ENCODE measurements around the gene KCNA5.

DNA sequence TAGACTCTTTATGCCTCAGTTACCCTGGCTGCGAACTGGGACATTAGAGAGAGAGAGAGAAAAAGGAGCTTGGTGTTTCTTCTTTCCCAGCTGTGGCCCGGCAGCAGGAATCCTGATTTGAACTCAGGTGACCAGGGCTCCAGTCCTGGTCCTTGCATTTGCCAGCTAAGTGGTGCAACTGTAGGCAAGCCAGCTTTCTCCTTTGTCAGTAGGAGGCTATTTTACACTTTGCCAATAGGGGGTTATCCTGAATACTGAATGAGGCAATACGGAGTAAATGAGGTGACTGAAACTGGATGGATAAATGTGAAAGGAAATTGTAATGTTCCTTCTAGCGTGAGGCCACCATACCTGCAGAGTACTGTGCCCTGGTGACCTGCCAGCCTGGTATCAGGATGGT lies 27.8 kb downstream of the KCNA5 start:
- TF ChIP-seq, protein P1, sequence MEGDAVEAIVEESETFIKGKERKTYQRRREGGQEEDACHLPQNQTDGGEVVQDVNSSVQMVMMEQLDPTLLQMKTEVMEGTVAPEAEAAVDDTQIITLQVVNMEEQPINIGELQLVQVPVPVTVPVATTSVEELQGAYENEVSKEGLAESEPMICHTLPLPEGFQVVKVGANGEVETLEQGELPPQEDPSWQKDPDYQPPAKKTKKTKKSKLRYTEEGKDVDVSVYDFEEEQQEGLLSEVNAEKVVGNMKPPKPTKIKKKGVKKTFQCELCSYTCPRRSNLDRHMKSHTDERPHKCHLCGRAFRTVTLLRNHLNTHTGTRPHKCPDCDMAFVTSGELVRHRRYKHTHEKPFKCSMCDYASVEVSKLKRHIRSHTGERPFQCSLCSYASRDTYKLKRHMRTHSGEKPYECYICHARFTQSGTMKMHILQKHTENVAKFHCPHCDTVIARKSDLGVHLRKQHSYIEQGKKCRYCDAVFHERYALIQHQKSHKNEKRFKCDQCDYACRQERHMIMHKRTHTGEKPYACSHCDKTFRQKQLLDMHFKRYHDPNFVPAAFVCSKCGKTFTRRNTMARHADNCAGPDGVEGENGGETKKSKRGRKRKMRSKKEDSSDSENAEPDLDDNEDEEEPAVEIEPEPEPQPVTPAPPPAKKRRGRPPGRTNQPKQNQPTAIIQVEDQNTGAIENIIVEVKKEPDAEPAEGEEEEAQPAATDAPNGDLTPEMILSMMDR (IDR thresholded peaks at IDR 0.05): no peak
- TF ChIP-seq POLR2A (IDR thresholded peaks at IDR 0.05): no peak
